ENCODE data around the gene SP4. TPM values are rescaled to one million over a fixed set of nuclear protein-coding genes. Genes with fewer than 3 reads are reported as not detected.

SP4 gene
- total RNA-seq, 4 donors from 2014 or later: 8.0 to 44.9 (median 14.0) TPM

- WGBS: 81% methylated on average over 6 of the region's 6 CpGs
- no peak for DNase-seq (ENCODE audit: extremely low spot score)
- H3K36me3 ChIP-seq: peaks cover 0 to 5% (median 2%) of the 10 kb centered on the region in 4 donors
Observed at GRCh38 chr7:21500117-21500832, 72.4 kb downstream of the SP4 start.

GRCh38 chr7:21504021-21504420 is 76.1 kb downstream of the SP4 start:
- 86% methylated on average over 2 of the region's 2 CpGs for WGBS

More at GRCh38 chr7:21500117-21500832, 72.4 kb downstream of the SP4 start:
- Histone ChIP-seq H3K27ac (replicated peaks in 1 of 4) (no peak overlapping the region), H3K4me3 (no peak overlapping the region), H3K9me3 (peaks cover 0 to 14% (median 6%) of the 10 kb centered on the region in 4 donors), H3K27me3 (no peaks in the 10 kb centered on the region), H3K4me1 (no peaks in the 10 kb centered on the region)
- intact Hi-C loops (cut with DNase I): loop anchor here (10.0 kb wide), 1 partner anchor 725 kb away; no protein-coding TSS in a partner anchor
- TF ChIP-seq POLR2AphosphoS5 (IDR thresholded peaks at IDR 0.05): no peak
- no peak for TF ChIP-seq EP300 (IDR thresholded peaks at IDR 0.05)
- TF ChIP-seq POLR2A (IDR thresholded peaks at IDR 0.05; ENCODE audit: low read depth): no peak
- TF ChIP-seq CTCF (IDR thresholded peaks at IDR 0.05): no peak

GRCh38 chr7:21507627-21508343 is 79.9 kb downstream of the SP4 start:
- H3K4me3 ChIP-seq: no peak overlapping the region
- WGBS: 90% methylated on average over 4 of the region's 8 CpGs
- TF ChIP-seq CTCF (IDR thresholded peaks at IDR 0.05): peak; percentile 68 to 81 (median 75)
- TF ChIP-seq POLR2A (IDR thresholded peaks at IDR 0.05; ENCODE audit: low read depth): no peak
- H3K36me3 ChIP-seq: peaks cover 0 to 16% (median 8%) of the 10 kb centered on the region in 4 donors
- H3K27me3 ChIP-seq: no peaks in the 10 kb centered on the region
- peaks cover 0 to 3% (median 0%) of the 10 kb centered on the region in 4 donors for H3K9me3 ChIP-seq
- DNase-seq (ENCODE audit: extremely low spot score): no peak
- intact Hi-C loops (cut with DNase I): loop anchor here (5.0 to 10.0 kb wide), 2 partner anchors 250 to 733 kb away; no protein-coding TSS in a partner anchor
- no peak overlapping the region for H3K27ac ChIP-seq (replicated peaks in 1 of 4)
- H3K4me1 ChIP-seq: no peaks in the 10 kb centered on the region

More at GRCh38 chr7:21504021-21504420, 76.1 kb downstream of the SP4 start:
- TF ChIP-seq CTCF (IDR thresholded peaks at IDR 0.05): no peak
- TF ChIP-seq POLR2A (IDR thresholded peaks at IDR 0.05; ENCODE audit: low read depth): no peak
- no peak for TF ChIP-seq EP300 (IDR thresholded peaks at IDR 0.05)
- no peak for TF ChIP-seq POLR2AphosphoS5 (IDR thresholded peaks at IDR 0.05)
- Histone ChIP-seq H3K4me3 (no peak overlapping the region), H3K36me3 (peaks cover 0 to 9% (median 0%) of the 10 kb centered on the region in 4 donors), H3K27me3 (no peaks in the 10 kb centered on the region), H3K4me1 (no peaks in the 10 kb centered on the region), H3K27ac (replicated peaks in 1 of 4) (no peak overlapping the region), H3K9me3 (peaks cover 0 to 3% (median 0%) of the 10 kb centered on the region in 4 donors)
- intact Hi-C loops (cut with DNase I): loop anchor here (10.0 kb wide), 1 partner anchor 729 kb away; no protein-coding TSS in a partner anchor
- no peak for DNase-seq (ENCODE audit: extremely low spot score)

GRCh38 chr7:21508538-21508937 is 80.7 kb downstream of the SP4 start:
- no peak for DNase-seq (ENCODE audit: extremely low spot score)
- Histone ChIP-seq H3K4me1 (no peaks in the 10 kb centered on the region), H3K27me3 (no peaks in the 10 kb centered on the region), H3K36me3 (peaks cover 0 to 16% (median 8%) of the 10 kb centered on the region in 4 donors), H3K27ac (replicated peaks in 1 of 4) (no peak overlapping the region), H3K4me3 (no peak overlapping the region), H3K9me3 (peaks cover 0 to 3% (median 0%) of the 10 kb centered on the region in 4 donors)
- intact Hi-C loops (cut with DNase I): loop anchor here (5.0 to 10.0 kb wide), 2 partner anchors 251 to 734 kb away; no protein-coding TSS in a partner anchor
- no peak for TF ChIP-seq POLR2A (IDR thresholded peaks at IDR 0.05; ENCODE audit: low read depth)
- TF ChIP-seq EP300 (IDR thresholded peaks at IDR 0.05): no peak
- TF ChIP-seq POLR2AphosphoS5 (IDR thresholded peaks at IDR 0.05): no peak
- TF ChIP-seq CTCF (IDR thresholded peaks at IDR 0.05): no peak
- WGBS: 100% methylated on average over 3 of the region's 3 CpGs

Measured in esophagus muscularis mucosa (tissue), 4 donors.